Transverse colon (tissue), 4 donors: ENCODE results near the gene VSIG8. TPM values are rescaled to one million over a fixed set of nuclear protein-coding genes. Genes with fewer than 3 reads are reported as not detected.

Experiments
- DNase-seq: peaks from one replicate; pipeline ENCODE4 v3.0.0-alpha.2; 2019
- H3K27ac ChIP-seq, 4 donors: fragments of 200-600 bp; sonication (generic); 2 replicates each; pipeline ENCODE4 v1.5.1; 2016 to 2018; ENCODE audit warnings: inconsistent platforms in 4 of 4
- H3K27me3 ChIP-seq: fragments of 200-600 bp; sonication (generic); 2 replicates; pipeline ENCODE4 v1.5.1; 2017; ENCODE audit warnings: inconsistent platforms
- H3K36me3 ChIP-seq, 4 donors: fragments of 200-600 bp; sonication (generic); 2 replicates each; pipeline ENCODE4 v1.5.1; 2017 to 2019; ENCODE audit warnings: inconsistent platforms in 4 of 4
- H3K4me1 ChIP-seq, 4 donors: fragments of 200-600 bp; sonication (generic); 2 replicates each; pipeline ENCODE4 v1.5.1; 2017 to 2020; ENCODE audit warnings: inconsistent platforms in 4 of 4
- H3K4me3 ChIP-seq, 4 donors: fragments of 200-600 bp; sonication (generic); 1 replicate in 1 of 4; 2 replicates in 3 of 4; pipeline versions ENCODE4 v1.5.1 to v1.6.1; 2017 to 2019; ENCODE audit warnings: inconsistent platforms in 4 of 4
- H3K9me3 ChIP-seq, 2 donors: fragments of 200-600 bp; sonication (generic); 2 replicates each; pipeline ENCODE4 v1.5.1; 2017 to 2019; ENCODE audit warnings: inconsistent platforms in 2 of 2
- EP300 ChIP-seq: sonication (generic); formaldehyde crosslinking; IDR thresholded peaks from one replicate; pipeline ENCODE4 v1.6.1; 2017; ENCODE audit warnings: antibody characterized with exemption, low read depth
- POLR2A ChIP-seq: fragments of 450-650 bp; IDR thresholded peaks from one replicate; pipeline ENCODE4 v1.6.1; 2016; ENCODE audit warnings: antibody characterized with exemption, mild to moderate bottlenecking, moderate library complexity
- POLR2AphosphoS5 ChIP-seq, 3 donors: sonication (generic); formaldehyde crosslinking; IDR thresholded peaks; one replicate each; pipeline ENCODE4 v1.6.1; 2016; ENCODE audit warnings: antibody characterized with exemption in 3 of 3
- WGBS, 2 donors: methylation state at CpG; one replicate each; pipeline ENCODE4 v1.1.5; 2018; ENCODE audit warnings: low coverage in 1 of 2; 5-methylcytosine and 5-hydroxymethylcytosine counted together
- in situ Hi-C, 4 donors: fragments of 200-750 bp; cut with MboI; loops; one replicate each; pipeline versions ENCODE4 v1.15.0 to v1.15.1; 2017; ENCODE audit warnings: low sequenced_read_pairs in 3 of 4, low pct_ligation_motif_present in 1 of 4, low pct_unique_long_range_greater_than_20kb in 1 of 4
- intact Hi-C: fragments of 100-400 bp; cut with DNase I; formaldehyde crosslinking; loops from one replicate; pipeline ENCODE4 v1.15.1; 2023; ENCODE audit warnings: low total_unique reads
- total RNA-seq, 4 donors: library from RNA; depleted of rRNA; stranded (reverse); fragments of >200 nt; gene quantifications; one replicate each; pipeline ENCODE4 v1.1.0, GENCODE V29; 2016
- TF ChIP-seq, protein P1 (sequence below), 5 experiments: fragments of 200-600 bp in 3 of 5; fragments of 450-650 bp in 2 of 5; sonication (generic) in 3 of 5; IDR thresholded peaks; 1 replicate in 2 of 5; 2 replicates in 3 of 5; pipeline ENCODE4 v1.5.1; 2016 to 2017; ENCODE audit warnings: antibody characterized with exemption in 5 of 5, inconsistent platforms in 3 of 5, mild to moderate bottlenecking in 2 of 5, moderate library complexity in 1 of 5

The VSIG8 gene
- total RNA-seq, 4 donors from 2014 or later, result not detected

- intact Hi-C loops, result no loop called here
- DNase-seq, result no peak
- 83 to 87% methylated on average over 1 to 3 of the region's 3 CpGs for WGBS, 2 donors
- H3K27me3 ChIP-seq, result no peaks in the 10 kb centered on the region
- in situ Hi-C loops, result loop anchor here in 1 of 4 donors (10.0 kb wide), 1 partner anchor 113 kb away; the partner anchor contains the start of gene DUSP23
- no peak overlapping the region for H3K27ac ChIP-seq
- TF ChIP-seq EP300 (no peak), POLR2AphosphoS5 (IDR thresholded peaks at IDR 0.05) (no peak), POLR2A (no peak)
- TF ChIP-seq, protein P1, sequence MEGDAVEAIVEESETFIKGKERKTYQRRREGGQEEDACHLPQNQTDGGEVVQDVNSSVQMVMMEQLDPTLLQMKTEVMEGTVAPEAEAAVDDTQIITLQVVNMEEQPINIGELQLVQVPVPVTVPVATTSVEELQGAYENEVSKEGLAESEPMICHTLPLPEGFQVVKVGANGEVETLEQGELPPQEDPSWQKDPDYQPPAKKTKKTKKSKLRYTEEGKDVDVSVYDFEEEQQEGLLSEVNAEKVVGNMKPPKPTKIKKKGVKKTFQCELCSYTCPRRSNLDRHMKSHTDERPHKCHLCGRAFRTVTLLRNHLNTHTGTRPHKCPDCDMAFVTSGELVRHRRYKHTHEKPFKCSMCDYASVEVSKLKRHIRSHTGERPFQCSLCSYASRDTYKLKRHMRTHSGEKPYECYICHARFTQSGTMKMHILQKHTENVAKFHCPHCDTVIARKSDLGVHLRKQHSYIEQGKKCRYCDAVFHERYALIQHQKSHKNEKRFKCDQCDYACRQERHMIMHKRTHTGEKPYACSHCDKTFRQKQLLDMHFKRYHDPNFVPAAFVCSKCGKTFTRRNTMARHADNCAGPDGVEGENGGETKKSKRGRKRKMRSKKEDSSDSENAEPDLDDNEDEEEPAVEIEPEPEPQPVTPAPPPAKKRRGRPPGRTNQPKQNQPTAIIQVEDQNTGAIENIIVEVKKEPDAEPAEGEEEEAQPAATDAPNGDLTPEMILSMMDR (IDR thresholded peaks at IDR 0.05), result no peak
- H3K4me3 ChIP-seq, result no peak overlapping the region
- H3K4me1 ChIP-seq, result peaks cover 4 to 26% (median 11%) of the 10 kb centered on the region in 4 donors
- H3K36me3 ChIP-seq, result no peaks in the 10 kb centered on the region
- no peaks in the 10 kb centered on the region for H3K9me3 ChIP-seq
Observed at GRCh38 chr1:159897962-159898361, 35.5 kb upstream of the VSIG8 start.

DNA sequence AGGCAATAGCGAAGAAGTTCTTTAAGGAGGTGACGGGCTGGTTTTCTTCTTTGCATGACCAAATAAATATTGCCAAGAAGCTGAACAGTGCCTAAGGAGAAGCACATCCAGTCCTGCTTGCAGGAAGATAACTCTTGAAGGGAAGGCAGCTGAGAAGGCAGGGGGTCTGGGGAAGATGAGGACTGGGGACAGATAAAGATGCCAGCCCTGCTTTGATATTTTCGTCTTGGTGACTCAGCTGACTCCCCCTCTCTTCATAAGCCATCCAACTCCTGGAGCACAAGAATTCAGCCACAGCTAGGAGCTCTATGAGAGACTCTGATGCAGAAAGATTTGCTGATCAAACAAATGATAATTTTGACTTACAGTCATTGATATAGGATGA is 34.1 kb upstream of the VSIG8 start:
- TF ChIP-seq POLR2AphosphoS5 (IDR thresholded peaks at IDR 0.05), result no peak
- no peak for TF ChIP-seq EP300
- TF ChIP-seq, protein P1 (IDR thresholded peaks at IDR 0.05), result no peak
- no peak for TF ChIP-seq POLR2A
- Histone ChIP-seq H3K4me3 (no peak overlapping the region), H3K36me3 (no peaks in the 10 kb centered on the region), H3K27ac (peak overlapping the region; percentile 11 to 35 (median 24)), H3K27me3 (no peaks in the 10 kb centered on the region), H3K4me1 (peaks cover 4 to 26% (median 11%) of the 10 kb centered on the region in 4 donors), H3K9me3 (no peaks in the 10 kb centered on the region)
- intact Hi-C loops, result no loop called here
- no peak for DNase-seq
- 53 to 85% methylated on average over 2 to 3 of the region's 3 CpGs for WGBS, 2 donors
- in situ Hi-C loops, result loop anchor here in 1 of 4 donors (10.0 kb wide), 1 partner anchor 112 kb away; the partner anchor contains the start of gene DUSP23

DNA sequence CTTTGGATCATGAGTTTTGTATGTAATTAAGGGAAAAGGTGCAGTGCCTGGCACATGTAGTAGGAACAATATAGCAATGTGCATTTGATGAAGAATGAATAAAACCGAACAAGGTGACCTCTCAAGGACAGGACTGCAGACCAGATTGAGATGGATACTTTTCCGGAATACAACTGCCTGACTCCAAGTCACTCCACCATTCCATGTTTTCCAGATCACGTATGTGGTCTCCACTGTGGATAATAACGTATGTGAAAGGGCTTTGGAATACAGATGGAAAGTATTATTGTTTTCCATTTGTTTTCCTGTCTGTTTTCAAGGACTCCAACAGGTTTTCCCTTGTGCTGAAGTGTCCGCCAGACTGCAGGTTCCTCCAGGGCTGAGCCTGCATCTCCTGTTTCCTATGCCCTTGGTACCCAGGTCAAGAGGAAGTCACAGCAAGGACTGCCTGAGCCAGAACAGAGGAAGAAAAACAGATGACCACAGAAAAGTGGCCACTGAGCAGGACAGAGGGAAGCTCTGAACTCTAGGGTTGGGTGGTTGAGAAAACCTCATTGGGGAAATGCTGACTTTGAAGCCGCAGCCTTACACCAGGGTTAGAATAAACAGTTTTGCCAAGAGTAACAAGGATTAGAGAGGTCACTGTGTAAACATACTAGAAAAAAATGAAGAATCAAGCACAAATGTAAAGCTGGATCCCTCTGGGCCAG is 33.5 kb upstream of the VSIG8 start:
- peaks cover 4 to 24% (median 11%) of the 10 kb centered on the region in 4 donors for H3K4me1 ChIP-seq
- H3K4me3 ChIP-seq, result no peak overlapping the region
- in situ Hi-C loops, result loop anchor here in 1 of 4 donors (10.0 kb wide), 1 partner anchor 111 kb away; the partner anchor contains the start of gene DUSP23
- H3K9me3 ChIP-seq, result no peaks in the 10 kb centered on the region
- TF ChIP-seq, protein P1 (IDR thresholded peaks at IDR 0.05), result no peak
- no peak for TF ChIP-seq POLR2AphosphoS5 (IDR thresholded peaks at IDR 0.05)
- no peak for TF ChIP-seq POLR2A
- TF ChIP-seq EP300, result no peak
- no peaks in the 10 kb centered on the region for H3K36me3 ChIP-seq
- WGBS, 2 donors, result 67 to 82% methylated on average over 4 to 6 of the region's 6 CpGs
- no peaks in the 10 kb centered on the region for H3K27me3 ChIP-seq
- DNase-seq, result no peak
- intact Hi-C loops, result no loop called here
- H3K27ac ChIP-seq, result peak overlapping the region; percentile 11 to 35 (median 24)

DNA sequence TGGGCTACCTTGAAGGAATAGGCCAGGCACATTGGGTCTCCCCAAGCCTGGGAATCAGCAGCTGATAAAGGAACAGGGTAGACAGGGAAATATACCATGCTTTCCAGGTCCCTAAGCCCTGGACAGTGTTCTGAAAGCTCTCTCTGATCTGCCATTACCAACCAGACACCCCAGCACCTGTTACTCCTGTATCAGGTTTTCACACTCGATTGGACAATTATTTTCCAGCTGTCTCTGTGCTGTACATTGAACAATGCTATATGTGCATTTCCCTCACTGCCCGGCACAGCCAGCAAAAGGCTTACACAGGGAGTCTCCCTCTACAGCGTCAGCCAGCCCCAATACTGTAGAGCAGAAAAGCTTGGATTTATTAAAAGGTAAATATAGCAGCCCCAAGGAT is 32.8 kb upstream of the VSIG8 start:
- H3K4me3 ChIP-seq, result no peak overlapping the region
- TF ChIP-seq EP300, result no peak
- no peak for TF ChIP-seq POLR2A
- TF ChIP-seq POLR2AphosphoS5 (IDR thresholded peaks at IDR 0.05), result no peak
- TF ChIP-seq, protein P1 (IDR thresholded peaks at IDR 0.05), result no peak
- in situ Hi-C loops, result loop anchor here in 1 of 4 donors (10.0 kb wide), 1 partner anchor 110 kb away; the partner anchor contains the start of gene DUSP23
- no peaks in the 10 kb centered on the region for H3K9me3 ChIP-seq
- 80 to 95% methylated on average over 2 to 3 of the region's 3 CpGs for WGBS, 2 donors
- no peak overlapping the region for H3K27ac ChIP-seq
- H3K4me1 ChIP-seq, result peaks cover 4 to 18% (median 7%) of the 10 kb centered on the region in 4 donors
- no peaks in the 10 kb centered on the region for H3K36me3 ChIP-seq
- intact Hi-C loops, result no loop called here
- no peaks in the 10 kb centered on the region for H3K27me3 ChIP-seq
- DNase-seq, result no peak
